Hepatocyte (in vitro differentiated cells): ENCODE results near the gene HHEX.

ENCODE experiments used
- EZH2 ChIP-seq: fragments of 200-600 bp; sonication (generic); IDR thresholded peaks from 2 replicates; pipeline ENCODE4 v1.6.1; 2016; ENCODE audit warnings: antibody characterized with exemption, mild to moderate bottlenecking, borderline replicate concordance
- TF ChIP-seq, protein P1 (sequence below): fragments of 200-600 bp; sonication (generic); IDR thresholded peaks from 2 replicates; pipeline ENCODE4 v1.5.1; 2016; ENCODE audit warnings: antibody characterized with exemption, mild to moderate bottlenecking; ENCODE audit not compliant: poor library complexity

DNA sequence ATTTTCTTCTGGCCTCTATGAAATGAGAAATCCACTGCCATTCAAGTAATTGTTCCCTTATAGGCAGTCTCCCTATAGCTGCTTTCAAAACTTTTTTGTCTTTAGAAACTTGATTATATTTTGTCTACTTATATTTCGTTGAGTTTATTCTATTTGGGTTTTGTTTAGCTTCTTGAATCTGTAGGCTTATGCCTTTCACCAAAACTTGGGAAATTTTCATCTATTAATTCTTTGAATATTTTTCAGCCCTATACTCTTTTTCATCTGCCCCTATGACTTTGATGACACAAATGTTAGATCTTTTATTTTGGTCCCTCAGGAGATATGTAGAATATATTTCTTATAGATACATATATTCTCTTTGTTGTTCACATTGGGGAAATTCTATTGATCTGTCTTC, 48.3 kb upstream of the HHEX start:
- TF ChIP-seq, protein P1, sequence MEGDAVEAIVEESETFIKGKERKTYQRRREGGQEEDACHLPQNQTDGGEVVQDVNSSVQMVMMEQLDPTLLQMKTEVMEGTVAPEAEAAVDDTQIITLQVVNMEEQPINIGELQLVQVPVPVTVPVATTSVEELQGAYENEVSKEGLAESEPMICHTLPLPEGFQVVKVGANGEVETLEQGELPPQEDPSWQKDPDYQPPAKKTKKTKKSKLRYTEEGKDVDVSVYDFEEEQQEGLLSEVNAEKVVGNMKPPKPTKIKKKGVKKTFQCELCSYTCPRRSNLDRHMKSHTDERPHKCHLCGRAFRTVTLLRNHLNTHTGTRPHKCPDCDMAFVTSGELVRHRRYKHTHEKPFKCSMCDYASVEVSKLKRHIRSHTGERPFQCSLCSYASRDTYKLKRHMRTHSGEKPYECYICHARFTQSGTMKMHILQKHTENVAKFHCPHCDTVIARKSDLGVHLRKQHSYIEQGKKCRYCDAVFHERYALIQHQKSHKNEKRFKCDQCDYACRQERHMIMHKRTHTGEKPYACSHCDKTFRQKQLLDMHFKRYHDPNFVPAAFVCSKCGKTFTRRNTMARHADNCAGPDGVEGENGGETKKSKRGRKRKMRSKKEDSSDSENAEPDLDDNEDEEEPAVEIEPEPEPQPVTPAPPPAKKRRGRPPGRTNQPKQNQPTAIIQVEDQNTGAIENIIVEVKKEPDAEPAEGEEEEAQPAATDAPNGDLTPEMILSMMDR, result no peak
- TF ChIP-seq EZH2, result no peak
